Eye (tissue), 1 donor: ENCODE measurements around the gene ARMC10.
A peak's percentile ranks its signal among the peaks of the same experiment; 100 is the strongest.
"Not testable (repeated sequence)": the region's sequence is repeated elsewhere in the genome, so short reads cannot be mapped to it uniquely, and the experiment has no call there.

Experiments
- DNase-seq: peaks from one replicate; pipeline ENCODE4 v3.0.0-alpha.2; 2015

The ARMC10 gene

GRCh38 chr7:103074519-103075336 is at the start of gene ARMC10, which contains the start of gene FBXL13:
Gene ARMC10 (plus strand): TSS chr7:103075140. CDS start chr7:103075273, 133 bp downstream.
Gene FBXL13 (minus strand): TSS chr7:103074796.
- DNase-seq, result peak; percentile 97

GRCh38 chr7:103025341-103025740 is 49.6 kb upstream of the ARMC10 start:
- no peak for DNase-seq

GRCh38 chr7:103031024-103031423 is 43.9 kb upstream of the ARMC10 start:
- DNase-seq, result no peak

GRCh38 chr7:103031781-103032180 is 43.2 kb upstream of the ARMC10 start:
- DNase-seq, result no peak

DNA sequence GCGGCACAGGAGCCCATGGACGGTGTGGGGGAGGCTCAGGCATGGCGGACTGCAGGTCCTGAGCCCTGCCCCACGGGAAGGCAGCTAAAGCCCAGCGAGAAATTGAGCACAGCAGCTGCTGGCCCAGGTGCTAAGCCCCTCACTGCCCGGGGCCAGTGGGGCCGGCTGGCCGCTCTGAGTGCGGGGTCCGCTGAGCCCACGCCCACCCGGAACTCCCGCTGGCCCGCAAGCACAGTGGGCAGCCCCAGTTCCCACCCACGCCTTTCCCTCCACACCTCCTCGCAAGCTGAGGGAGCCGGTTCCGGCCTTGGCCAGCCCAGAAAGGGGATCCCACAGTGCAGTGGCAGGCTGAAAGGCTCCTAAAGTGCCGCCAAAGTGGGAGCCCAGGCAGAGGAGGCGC is 40.6 kb upstream of the ARMC10 start:
- not testable (repeated sequence) for DNase-seq

DNA sequence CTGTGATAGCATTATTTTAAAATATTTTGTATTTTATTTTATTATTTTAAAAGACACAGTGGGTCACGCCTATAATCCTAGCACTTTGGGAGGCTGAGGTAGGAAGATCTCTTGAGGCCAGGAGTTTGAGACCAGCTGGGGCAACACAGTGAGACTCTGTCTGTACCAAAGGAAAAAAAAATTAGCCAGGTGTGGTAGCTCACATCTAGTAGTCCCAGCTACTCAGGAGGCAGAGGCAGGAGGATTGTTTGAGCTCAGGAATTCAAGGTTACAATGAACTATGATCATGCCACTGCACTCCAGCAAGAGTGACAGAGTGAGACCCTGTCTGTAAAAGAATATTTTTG is 37.5 kb upstream of the ARMC10 start:
- DNase-seq, result no peak

- not testable (repeated sequence) for DNase-seq
Measured at GRCh38 chr7:103037823-103038739, 36.9 kb upstream of the ARMC10 start.

GRCh38 chr7:103041815-103042214 is 33.1 kb upstream of the ARMC10 start:
- not testable (repeated sequence) for DNase-seq

GRCh38 chr7:103048833-103049232 is 26.1 kb upstream of the ARMC10 start:
- peak; percentile 42 for DNase-seq

DNA sequence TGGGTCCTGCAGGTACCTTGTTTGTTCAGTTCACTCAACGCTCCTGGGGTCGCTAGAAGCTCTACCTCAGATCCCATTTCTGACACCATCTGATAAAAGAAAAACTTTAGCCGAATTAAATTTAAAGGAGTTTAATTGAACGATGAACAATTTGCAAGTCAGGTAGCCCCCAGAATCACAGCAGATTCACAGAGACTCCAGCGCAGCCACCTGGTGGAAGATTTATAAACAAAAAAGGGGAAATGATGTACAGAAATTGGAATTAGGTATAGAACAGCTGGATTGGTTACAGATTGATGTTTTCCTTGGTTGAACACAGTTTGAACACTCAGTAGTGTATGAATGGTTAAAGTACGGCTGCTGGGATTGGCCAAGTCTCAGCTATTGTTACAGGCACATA is 23.4 kb upstream of the ARMC10 start:
- no peak for DNase-seq

GRCh38 chr7:103056006-103056405 is 18.9 kb upstream of the ARMC10 start:
- DNase-seq, result not testable (repeated sequence)

DNA sequence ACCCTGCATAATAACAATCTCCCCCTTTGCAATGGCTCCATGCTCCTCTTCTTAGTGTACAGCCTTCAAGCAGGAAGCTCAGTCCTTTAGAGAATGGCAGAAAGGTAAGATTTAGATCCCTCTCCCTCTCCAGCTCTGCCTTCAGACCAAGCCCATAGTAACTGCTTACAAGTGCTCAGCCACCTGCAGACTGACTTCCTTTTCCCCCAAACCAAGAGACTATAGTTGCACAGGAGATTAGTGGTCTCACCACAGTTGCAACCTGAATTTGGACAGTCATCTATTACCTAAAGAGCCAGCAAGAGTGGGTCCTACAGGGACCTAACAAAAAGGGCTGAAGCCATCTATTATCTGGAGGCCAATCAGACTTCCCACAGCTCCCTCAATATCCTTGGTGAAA is 16.8 kb upstream of the ARMC10 start:
- no peak for DNase-seq

DNA sequence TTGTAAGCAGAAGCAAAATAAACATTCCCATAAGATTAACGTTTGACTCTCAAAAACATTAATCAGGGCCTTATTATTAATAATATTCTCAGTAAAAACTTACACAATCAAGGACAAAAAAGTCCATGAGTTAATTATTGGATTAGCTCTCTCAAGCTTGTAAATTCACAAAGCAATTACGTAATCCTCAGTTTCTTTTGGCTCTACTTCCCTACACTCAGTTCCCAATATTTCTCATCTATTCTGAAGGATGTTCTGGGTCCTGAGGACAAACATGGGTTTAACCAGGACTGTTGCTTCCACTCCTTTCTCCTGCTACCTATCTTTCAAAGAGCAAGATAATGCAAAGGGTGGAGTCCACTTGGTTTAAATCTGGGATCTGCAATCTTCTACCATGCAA is 15.5 kb upstream of the ARMC10 start:
- DNase-seq, result no peak

- no peak for DNase-seq
Measured at GRCh38 chr7:103063895-103064294, 11.0 kb upstream of the ARMC10 start.

- DNase-seq, result peak; percentile 20
Measured at GRCh38 chr7:103065667-103066066, 9.3 kb upstream of the ARMC10 start.

- no peak for DNase-seq
Measured at GRCh38 chr7:103068414-103069403, 6.2 kb upstream of the ARMC10 start.

DNA sequence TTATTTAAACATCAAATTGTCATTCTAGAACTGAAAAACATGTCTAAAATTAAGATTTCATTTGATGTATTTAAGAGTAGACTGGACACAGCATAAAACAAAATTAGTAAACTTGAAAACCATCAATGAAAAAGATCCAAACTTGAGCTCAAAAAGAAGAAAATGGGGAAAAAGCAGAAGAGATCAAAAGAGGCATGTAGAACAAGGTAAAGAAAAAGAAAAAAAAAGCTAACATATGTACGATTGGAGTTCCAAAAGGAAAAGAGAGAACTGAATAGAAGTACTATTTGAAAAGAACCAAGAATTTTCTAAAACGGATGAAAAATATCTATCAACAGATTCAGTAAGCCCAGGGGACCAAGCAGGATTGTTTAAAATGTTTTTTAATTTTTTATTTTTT is 3.9 kb upstream of the ARMC10 start:
- no peak for DNase-seq

DNA sequence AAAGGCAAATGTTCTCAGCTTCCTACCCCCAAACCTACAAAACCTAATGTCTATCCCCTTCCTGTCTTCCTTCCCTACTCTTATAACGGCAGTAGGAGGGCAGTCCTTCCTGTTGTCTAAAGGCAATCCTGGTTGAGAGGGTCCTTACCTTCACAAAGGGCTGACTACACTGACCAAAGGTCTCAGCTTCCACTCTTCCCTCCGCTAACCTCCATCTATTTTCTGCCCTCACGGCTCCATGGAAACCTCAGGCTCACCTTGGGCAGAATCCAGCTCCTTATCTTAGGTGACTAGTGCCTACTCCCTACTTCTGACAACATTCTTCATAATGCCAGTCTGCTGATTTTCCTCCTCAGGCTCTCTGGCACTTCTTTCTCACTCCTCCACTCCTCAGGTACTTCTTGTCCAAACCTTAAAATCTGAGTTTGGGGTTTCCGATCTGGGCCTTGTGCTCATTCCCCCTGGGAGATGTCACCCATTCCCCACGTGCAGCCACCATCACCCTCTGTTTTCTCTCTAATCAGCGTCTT is 886 bp upstream of the ARMC10 start:
- no peak for DNase-seq

DNA sequence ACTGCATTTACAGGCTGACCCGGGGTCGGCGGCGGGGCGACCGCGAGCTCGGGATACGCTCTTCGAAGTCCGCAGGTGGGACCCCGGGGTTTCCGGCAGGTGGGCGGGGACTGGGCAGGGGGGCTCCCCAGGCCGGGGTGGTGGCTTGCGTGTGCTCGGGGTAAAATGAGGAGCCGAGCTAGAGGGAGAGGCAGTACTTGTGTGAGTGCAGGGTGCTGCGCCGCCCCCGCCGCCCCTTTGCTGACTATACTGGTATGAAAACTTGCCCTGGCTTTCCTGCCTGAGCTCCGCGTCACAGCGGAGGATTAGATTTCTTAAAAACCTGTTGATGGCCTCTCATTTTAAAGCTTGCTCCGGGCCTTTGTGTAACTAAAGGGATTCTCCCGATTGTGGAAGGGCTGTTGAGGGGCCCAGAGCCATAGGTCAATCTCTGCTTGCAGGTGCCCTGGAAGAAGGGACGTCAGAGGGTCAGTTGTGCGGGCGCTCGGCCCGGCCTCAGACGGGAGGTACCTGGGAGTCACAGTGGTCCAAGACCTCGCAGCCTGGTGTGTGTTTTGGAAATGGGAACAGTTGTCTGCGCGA is 488 bp downstream of the ARMC10 start:
- DNase-seq, result peak; percentile 82

DNA sequence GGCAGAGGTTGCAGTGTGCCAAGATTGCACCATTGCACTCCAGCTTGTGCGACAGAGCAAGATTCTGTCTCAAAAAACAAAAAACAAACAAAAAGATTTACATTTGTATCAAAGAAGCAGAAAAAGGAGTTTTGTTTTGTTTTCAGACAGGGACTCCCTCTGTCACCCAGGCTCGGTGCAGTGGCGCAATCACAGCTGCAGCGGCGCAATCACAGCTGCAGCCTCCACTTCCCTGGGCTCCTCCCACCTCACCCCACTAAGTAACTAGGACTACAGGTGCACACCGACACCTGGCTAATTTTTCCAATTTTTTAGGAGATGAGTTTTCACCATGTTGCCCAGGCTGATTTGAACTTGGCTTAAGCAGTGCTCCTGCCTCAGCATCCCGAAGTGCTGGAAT is 1.8 kb downstream of the ARMC10 start:
- no peak for DNase-seq

DNA sequence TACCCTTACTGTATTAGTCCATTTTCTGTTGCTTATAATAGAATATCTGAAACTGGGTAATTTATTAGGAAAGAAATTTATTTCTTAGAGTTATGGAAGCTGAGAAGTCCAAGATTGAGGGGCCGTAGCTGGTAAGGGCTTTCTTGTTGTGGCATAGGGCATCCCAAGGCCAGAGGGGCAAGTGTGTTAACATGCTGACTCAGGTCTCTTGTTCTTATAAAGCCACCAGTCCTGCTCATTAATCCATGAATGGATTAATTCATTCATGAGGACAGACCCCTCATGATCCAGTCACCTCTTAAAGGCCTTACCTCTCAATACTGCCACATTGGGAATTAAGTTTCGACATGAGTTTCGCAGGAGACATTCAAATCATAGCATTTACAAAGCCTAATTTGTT is 2.4 kb downstream of the ARMC10 start:
- DNase-seq, result no peak

DNA sequence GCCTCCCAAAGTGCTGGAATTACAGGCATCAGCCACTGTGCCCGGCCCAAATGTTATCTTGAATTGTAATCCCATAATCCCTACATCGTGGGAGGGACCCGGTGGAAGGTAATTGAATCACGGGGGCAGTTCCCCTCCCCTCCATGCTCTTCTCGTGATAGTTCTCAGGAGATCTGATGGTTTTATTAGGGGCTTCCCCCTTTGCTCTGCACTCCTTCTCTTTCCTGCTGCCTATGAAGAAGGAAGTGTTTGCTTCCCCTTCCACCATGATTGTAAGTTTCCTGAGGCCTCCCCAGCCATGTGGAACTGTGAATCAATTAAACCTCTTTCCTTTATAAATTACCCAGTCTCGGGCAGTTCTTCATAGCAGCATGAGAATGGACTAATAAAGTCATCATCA is 3.3 kb downstream of the ARMC10 start:
- DNase-seq, result not testable (repeated sequence)
